HG02642 (cell line): ENCODE data around the gene UNC50.
"Not testable (repeated sequence)": the region's sequence is repeated elsewhere in the genome, so short reads cannot be mapped to it uniquely, and the experiment has no call there.

Experiments
- ATAC-seq: cut with Tn5 transposase; IDR thresholded peaks from one replicate; pipeline ENCODE4 v1.9.1; 2021; ENCODE audit warnings: mild to moderate bottlenecking; ENCODE audit not compliant: unreplicated experiment, poor library complexity

The UNC50 gene

DNA sequence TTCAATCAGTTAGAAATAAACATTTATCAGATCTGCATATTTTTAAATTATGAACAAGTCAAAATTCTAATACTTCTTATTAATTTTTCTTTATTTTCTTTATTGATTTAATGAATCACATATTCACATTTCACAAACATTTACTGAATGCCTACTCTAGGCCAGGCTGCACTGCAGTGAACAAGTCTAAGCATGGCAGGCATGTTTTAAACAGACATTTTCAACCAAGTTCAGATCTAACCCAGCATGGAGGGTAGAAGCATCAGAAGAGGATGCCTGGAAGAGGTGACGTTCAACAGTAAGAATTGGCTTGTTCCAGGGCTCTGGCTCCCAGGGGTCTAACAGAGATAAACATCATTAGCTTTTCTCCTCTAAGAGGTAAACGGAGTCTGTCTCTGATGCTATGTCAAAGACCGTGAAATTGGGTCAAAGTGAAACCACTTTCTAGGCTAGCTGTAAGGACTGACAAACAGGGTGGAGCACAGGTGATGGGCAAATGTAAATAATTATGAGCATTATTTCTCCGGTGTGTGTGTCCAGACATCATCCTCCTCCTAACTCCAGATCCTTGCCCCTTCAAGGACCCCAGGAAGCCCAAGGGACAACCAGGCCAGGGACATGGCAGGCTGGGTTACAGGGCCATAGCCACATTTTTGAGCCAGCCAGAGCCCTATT, 50.6 kb downstream of the UNC50 start:
- ATAC-seq = no peak

DNA sequence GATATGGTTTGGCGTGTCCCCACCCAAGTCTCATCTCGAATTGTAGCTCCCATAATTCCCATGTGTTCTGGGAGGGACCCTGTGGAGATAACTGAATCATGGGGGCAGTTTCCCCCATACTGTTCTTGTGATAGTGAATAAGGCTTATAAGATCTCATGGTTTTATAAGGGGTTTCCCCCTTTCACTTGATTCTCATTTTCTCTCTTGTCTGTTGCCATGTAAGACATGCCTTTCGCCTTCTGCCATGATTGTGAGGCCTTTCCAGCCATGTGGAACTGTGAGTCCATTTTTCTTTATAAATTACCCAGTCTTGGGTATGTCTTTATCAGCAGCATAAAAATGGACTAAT, 51.1 kb downstream of the UNC50 start:
- not testable (repeated sequence) for ATAC-seq

- no peak for ATAC-seq
Measured at GRCh38 chr2:98663511-98664090, 55.2 kb downstream of the UNC50 start.

DNA sequence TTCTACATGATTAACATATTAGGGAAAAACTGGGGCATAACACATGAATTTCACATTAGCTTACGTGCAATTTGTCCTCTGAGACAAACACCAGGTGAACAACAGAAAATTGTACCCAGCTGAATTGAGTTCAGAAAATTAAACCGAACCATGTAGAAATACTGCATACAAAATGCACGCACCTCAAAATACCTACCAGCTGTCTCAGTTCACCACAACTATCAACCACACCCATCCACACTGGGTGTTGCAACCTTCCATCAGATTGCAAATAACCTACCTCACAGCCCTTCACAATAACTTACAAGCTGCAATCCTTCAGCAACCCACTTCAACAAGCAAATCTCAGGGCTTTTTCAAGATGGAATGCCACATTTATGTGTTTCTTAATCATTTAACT, 55.9 kb downstream of the UNC50 start:
- ATAC-seq = no peak

DNA sequence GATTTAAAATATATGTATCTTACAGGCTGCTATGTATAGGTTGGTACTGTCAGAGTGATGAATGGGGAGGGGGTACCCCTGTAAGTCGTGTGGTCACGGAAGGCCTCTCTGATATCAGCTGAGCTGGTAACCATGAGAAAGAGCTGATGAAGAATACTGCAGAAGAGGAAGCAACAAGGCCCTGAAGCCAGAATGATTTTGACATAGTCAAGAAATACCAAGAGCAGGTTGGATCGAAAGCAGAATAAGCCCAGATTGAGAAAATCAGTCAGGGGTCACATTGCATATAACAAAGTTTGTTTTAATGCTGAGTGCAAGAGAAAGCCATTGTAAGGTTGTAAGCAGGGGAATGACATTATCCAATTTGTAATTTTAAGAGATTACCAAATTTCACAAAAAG, 57.3 kb downstream of the UNC50 start:
- ATAC-seq = no peak
